Measurements from ENCODE around the gene LILRB1.

GRCh38 chr19:54662730-54663129 is 32.4 kb downstream of the LILRB1 start, which contains the start of gene LILRB4:
- TF ChIP-seq, protein P1, sequence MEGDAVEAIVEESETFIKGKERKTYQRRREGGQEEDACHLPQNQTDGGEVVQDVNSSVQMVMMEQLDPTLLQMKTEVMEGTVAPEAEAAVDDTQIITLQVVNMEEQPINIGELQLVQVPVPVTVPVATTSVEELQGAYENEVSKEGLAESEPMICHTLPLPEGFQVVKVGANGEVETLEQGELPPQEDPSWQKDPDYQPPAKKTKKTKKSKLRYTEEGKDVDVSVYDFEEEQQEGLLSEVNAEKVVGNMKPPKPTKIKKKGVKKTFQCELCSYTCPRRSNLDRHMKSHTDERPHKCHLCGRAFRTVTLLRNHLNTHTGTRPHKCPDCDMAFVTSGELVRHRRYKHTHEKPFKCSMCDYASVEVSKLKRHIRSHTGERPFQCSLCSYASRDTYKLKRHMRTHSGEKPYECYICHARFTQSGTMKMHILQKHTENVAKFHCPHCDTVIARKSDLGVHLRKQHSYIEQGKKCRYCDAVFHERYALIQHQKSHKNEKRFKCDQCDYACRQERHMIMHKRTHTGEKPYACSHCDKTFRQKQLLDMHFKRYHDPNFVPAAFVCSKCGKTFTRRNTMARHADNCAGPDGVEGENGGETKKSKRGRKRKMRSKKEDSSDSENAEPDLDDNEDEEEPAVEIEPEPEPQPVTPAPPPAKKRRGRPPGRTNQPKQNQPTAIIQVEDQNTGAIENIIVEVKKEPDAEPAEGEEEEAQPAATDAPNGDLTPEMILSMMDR (IDR thresholded peaks at IDR 0.05), result no peak
- no peak for TF ChIP-seq POLR2A (IDR thresholded peaks at IDR 0.05)

Measured in lower leg skin (tissue), 3 donors.